Upper lobe of right lung (tissue), 1 donor: ENCODE results near the gene GTPBP1. TPM values are rescaled to one million over a fixed set of nuclear protein-coding genes. Genes with fewer than 3 reads are reported as not detected.

Experiments
- ATAC-seq: fragments of 200-7000 bp; cut with Tn5 transposase; one replicate; pipeline ENCODE4 v1.9.1; 2020; ENCODE audit warnings: mild to moderate bottlenecking, moderate library complexity
- DNase-seq: peaks from one replicate; pipeline ENCODE4 v3.0.0-alpha.2; 2020
- H3K27ac ChIP-seq: fragments of 200-600 bp; one replicate; pipeline ENCODE4 v1.8.0; 2022
- H3K27me3 ChIP-seq: fragments of 200-600 bp; one replicate; pipeline ENCODE4 v1.8.0; 2022; ENCODE audit warnings: mild to moderate bottlenecking
- H3K36me3 ChIP-seq: fragments of 200-600 bp; one replicate; pipeline ENCODE4 v1.8.0; 2022
- H3K4me1 ChIP-seq: fragments of 200-600 bp; one replicate; pipeline ENCODE4 v1.8.0; 2022
- H3K4me3 ChIP-seq: fragments of 200-600 bp; one replicate; pipeline ENCODE4 v1.8.0; 2022; ENCODE audit warnings: mild to moderate bottlenecking
- H3K9me3 ChIP-seq: fragments of 200-600 bp; one replicate; pipeline ENCODE4 v1.8.0; 2022
- intact Hi-C: fragments of 100-400 bp; cut with DNase I; formaldehyde crosslinking; loops from one replicate; pipeline ENCODE4 v1.11.0; 2022
- total RNA-seq: library from RNA; stranded (reverse); fragmentation: NEBNext Ultra II Directional; extraction: Animal tissue kit (Norgen Biotek cat#: 25700); gene quantifications from one replicate; pipeline ENCODE4 v1.2.1, GENCODE V29; 2021
- TF ChIP-seq, protein P1 (sequence below): fragments of 200-600 bp; IDR thresholded peaks from one replicate; pipeline ENCODE4 v1.8.0; 2022; ENCODE audit warnings: antibody characterized with exemption
- donor health status: DM: no; HTN: yes; CAD: no; lungs with severe emphysema.

GTPBP1 gene
- total RNA-seq, 1 donor from 2014 or later: 72.5 TPM

DNA sequence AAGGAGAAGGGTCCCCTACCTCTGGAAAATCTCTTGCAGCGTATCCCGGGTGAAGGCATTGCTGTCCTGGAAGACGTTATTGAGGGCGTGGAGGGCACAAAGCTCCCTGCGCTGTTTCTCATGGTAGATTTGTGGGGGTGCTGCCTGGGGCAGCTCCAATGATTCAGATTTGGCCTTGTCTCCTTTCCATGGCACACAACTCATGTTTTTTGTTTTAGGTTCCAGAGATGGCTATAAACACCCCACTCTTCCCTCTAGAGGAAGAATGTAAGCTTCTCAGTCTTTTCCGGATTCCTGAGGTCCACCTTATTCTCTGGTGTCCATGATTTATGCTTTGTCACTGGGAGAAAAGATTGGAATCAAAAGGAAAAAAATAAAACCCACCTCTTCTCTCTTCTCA is 6.0 kb upstream of the GTPBP1 start:
- DNase-seq: no peak
- no peaks in the 10 kb centered on the region for H3K9me3 ChIP-seq
- TF ChIP-seq, protein P1, sequence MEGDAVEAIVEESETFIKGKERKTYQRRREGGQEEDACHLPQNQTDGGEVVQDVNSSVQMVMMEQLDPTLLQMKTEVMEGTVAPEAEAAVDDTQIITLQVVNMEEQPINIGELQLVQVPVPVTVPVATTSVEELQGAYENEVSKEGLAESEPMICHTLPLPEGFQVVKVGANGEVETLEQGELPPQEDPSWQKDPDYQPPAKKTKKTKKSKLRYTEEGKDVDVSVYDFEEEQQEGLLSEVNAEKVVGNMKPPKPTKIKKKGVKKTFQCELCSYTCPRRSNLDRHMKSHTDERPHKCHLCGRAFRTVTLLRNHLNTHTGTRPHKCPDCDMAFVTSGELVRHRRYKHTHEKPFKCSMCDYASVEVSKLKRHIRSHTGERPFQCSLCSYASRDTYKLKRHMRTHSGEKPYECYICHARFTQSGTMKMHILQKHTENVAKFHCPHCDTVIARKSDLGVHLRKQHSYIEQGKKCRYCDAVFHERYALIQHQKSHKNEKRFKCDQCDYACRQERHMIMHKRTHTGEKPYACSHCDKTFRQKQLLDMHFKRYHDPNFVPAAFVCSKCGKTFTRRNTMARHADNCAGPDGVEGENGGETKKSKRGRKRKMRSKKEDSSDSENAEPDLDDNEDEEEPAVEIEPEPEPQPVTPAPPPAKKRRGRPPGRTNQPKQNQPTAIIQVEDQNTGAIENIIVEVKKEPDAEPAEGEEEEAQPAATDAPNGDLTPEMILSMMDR: no peak
- no peaks in the 10 kb centered on the region for H3K36me3 ChIP-seq
- intact Hi-C loops: no loop called here
- no peak for ATAC-seq
- peak overlapping the region; percentile 82 for H3K4me3 ChIP-seq
- H3K27me3 ChIP-seq: no peaks in the 10 kb centered on the region
- peaks cover 50% of the 10 kb centered on the region for H3K4me1 ChIP-seq
- H3K27ac ChIP-seq: peak overlapping the region; percentile 95

DNA sequence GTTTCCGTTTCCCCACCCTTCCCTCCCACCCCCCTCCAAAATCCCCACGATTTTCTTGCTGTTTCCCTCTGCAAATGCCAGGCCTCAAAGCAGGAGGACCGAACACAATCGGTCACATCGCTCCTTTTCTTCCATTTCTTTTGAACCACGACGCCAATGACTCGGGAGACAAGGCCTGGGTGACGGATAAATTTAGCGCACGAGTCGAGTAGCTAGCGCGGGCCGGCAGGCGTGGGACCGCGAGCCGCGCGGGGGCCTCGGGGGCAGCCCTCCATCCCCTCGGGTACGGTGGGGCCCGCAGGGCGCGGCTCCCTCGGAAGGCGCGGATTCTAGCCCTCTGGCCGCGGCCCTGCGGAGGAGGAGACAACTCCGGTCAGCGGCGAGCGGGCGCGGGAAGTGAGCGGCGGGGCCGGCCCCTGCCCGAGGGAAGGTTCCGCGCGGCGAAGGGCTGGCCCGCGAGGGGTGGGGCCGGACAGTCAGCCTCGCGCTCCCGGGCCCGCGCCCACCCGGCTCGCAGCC is 5.4 kb upstream of the GTPBP1 start:
- H3K27ac ChIP-seq: peak overlapping the region; percentile 95
- H3K36me3 ChIP-seq: no peaks in the 10 kb centered on the region
- TF ChIP-seq, protein P1: no peak
- peak overlapping the region; percentile 82 for H3K4me3 ChIP-seq
- DNase-seq (peak; percentile 91), ATAC-seq (peak; percentile 66)
- H3K9me3 ChIP-seq: no peaks in the 10 kb centered on the region
- H3K27me3 ChIP-seq: no peaks in the 10 kb centered on the region
- intact Hi-C loops: no loop called here
- H3K4me1 ChIP-seq: peaks cover 50% of the 10 kb centered on the region

DNA sequence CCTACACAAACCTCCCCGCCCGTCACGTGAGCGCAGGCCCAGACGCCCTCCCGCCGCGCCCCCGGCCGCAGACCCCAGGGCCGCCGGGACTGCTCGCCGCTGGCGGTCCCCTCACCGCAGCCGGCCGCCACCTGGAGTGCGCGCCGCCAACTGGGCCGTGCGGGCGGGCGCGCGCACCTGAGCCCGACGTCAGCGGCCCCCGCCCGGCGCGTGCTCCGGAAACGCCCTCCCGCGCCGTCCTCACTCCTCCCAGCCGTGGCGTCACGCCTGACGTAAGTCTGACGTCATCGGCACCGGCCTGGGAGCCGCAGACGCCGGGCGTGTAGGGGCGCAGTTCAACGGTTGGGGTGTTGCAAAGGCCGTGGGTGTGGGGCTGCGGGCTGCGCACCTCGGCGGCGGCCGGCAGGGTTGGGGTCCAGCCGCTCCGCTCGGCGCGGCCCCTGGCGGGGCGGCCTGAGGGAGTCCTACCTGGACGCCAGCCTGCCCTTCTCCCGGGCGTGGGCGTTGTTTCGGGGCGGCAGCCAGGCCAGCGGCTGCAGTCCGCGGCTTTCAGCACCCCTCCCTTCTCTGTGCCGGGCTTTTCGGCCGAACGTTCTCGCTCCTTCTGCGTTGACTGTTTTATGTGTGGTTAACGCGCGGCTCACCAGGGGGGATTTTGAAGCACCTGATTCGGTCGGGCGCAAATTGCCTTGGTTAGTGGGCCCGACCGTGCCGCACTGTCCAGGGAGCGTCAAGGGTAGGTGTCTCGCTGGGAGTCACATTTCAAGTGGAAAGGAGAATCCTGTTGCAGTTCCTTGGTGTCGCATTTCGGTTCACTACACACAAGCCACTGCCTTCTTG is 4.7 kb upstream of the GTPBP1 start, which contains the start of gene JOSD1:
TSS of gene JOSD1 (minus strand) at position 155 of the 840 bp plus-strand sequence. CDS start 956 bp downstream, outside the sequence.
- H3K27me3 ChIP-seq: no peaks in the 10 kb centered on the region
- TF ChIP-seq, protein P1: no peak
- ATAC-seq: peak; percentile 77
- DNase-seq: peak; percentile 98
- peak within 1 kb of the TSS; percentile 82 for H3K4me3 ChIP-seq
- intact Hi-C loops: no loop called here
- H3K36me3 ChIP-seq: no peaks in the 10 kb centered on the region
- no peaks in the 10 kb centered on the region for H3K9me3 ChIP-seq
- H3K4me1 ChIP-seq: peaks cover 45% of the 10 kb centered on the region
- peak within 1 kb of the TSS; percentile 95 for H3K27ac ChIP-seq

DNA sequence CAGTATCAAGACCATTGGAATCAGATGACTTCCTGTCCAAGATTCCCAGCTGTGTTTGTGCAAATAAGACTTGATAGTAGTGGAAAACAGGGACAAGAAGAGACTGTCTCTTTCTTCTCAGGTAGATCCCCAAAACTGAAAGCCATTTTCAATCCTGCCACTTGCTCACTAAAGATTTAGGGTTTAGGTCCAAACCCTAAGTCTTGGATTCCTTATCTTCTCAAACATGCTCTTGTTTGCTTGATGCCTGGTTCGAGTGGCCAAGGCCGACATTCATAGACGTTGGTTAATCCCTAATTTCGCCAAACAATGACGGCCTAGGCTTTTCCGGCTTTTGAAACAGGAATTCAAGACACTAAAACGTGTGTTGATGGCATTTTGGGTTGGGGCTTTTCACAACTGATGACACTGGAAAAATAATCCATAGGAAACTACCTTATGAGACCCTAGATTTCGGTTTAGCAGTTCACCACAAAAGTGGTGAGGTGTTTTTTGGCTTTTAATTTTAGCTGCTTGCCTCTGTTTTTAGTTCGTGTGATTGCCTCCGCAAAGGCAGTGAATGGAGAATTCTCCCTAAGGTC is 1.0 kb upstream of the GTPBP1 start:
- H3K4me1 ChIP-seq: peaks cover 27% of the 10 kb centered on the region
- H3K27me3 ChIP-seq: no peaks in the 10 kb centered on the region
- ATAC-seq: no peak
- H3K36me3 ChIP-seq: peaks cover 4% of the 10 kb centered on the region
- intact Hi-C loops: no loop called here
- no peak for DNase-seq
- no peaks in the 10 kb centered on the region for H3K9me3 ChIP-seq
- TF ChIP-seq, protein P1: no peak
- H3K4me3 ChIP-seq: peak overlapping the region; percentile 34
- peak overlapping the region; percentile 45 for H3K27ac ChIP-seq

DNA sequence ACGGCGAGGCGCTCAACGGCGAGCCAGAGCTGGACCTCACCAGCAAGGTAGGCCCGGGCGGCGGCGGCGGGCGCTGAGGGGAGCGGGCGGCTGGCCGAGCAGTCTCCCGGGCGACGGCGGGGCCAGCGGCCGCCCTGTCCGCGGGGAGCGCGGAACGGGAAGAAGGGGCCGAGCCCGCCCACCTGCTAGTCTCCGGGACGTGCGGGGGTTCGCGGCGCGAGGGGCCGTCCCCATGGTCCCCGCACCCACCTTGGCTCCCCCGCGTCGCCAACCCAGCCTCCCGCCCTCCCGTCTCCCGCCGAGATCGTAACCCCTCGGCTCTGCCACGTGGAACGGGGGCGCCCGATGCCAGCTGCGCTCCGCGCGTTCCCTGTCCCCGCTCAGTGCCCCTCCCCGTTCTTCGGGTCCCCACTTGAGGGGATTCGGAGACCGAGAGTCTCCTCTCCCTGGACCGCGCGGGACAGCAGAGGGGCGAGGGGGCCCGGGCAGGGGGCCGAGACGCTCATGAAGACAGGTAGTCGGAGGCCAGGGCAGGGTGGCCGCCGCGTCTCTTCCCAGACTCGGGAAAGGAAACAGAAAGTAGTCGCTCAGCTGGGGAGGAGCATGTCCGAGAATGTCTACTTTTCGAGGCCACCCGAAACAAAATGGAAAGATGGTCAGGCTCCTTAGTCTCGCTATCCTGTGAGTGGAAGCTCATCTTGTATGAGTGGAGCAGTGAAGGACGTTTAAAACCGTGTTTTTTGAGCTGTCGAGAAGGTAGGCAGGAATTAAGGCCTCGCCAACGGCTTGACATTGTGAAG is 557 bp downstream of the GTPBP1 start:
- Histone ChIP-seq H3K4me1 (peaks cover 27% of the 10 kb centered on the region), H3K9me3 (no peaks in the 10 kb centered on the region), H3K27me3 (no peaks in the 10 kb centered on the region), H3K27ac (peak overlapping the region; percentile 95), H3K4me3 (peak overlapping the region; percentile 84), H3K36me3 (peaks cover 16% of the 10 kb centered on the region)
- peak; percentile 80 for DNase-seq
- TF ChIP-seq, protein P1: no peak
- intact Hi-C loops: no loop called here
- peak; percentile 4 for ATAC-seq
